ENCODE results near the gene ADGRF5.
"Not testable (repeated sequence)": the region's sequence is repeated elsewhere in the genome, so short reads cannot be mapped to it uniquely, and the experiment has no call there.

Gene ADGRF5

GRCh38 chr6:46876126-46876525, 45.6 kb downstream of the ADGRF5 start:
- TF ChIP-seq MAX (IDR thresholded peaks at IDR 0.05; ENCODE audit: low read depth, low read length): no peak
- TF ChIP-seq CTCF (IDR thresholded peaks at IDR 0.05; ENCODE audit: low read depth, low read length): no peak
- TF ChIP-seq POLR2A (IDR thresholded peaks at IDR 0.05; ENCODE audit: extremely low read depth, insufficient read length): no peak
- no peak for TF ChIP-seq MYC (IDR thresholded peaks at IDR 0.05; ENCODE audit: low read depth, low read length)
- DNase-seq (ENCODE audit: low read depth): no peak
- H3K4me3 ChIP-seq (ENCODE audit: low read depth, low read length): no peak overlapping the region

- H3K4me3 ChIP-seq (ENCODE audit: low read depth, low read length): no peak overlapping the region
- no peak for TF ChIP-seq CTCF (IDR thresholded peaks at IDR 0.05; ENCODE audit: low read depth, low read length)
- TF ChIP-seq MYC (IDR thresholded peaks at IDR 0.05; ENCODE audit: low read depth, low read length): no peak
- TF ChIP-seq POLR2A (IDR thresholded peaks at IDR 0.05; ENCODE audit: extremely low read depth, insufficient read length): no peak
- TF ChIP-seq MAX (IDR thresholded peaks at IDR 0.05; ENCODE audit: low read depth, low read length): no peak
- no peak for DNase-seq (ENCODE audit: low read depth)
Observed at GRCh38 chr6:46867411-46867810, 54.3 kb downstream of the ADGRF5 start.

- TF ChIP-seq MAX (IDR thresholded peaks at IDR 0.05; ENCODE audit: low read depth, low read length): no peak
- TF ChIP-seq CTCF (IDR thresholded peaks at IDR 0.05; ENCODE audit: low read depth, low read length): no peak
- TF ChIP-seq MYC (IDR thresholded peaks at IDR 0.05; ENCODE audit: low read depth, low read length): no peak
- TF ChIP-seq POLR2A (IDR thresholded peaks at IDR 0.05; ENCODE audit: extremely low read depth, insufficient read length): no peak
- no peak for DNase-seq (ENCODE audit: low read depth)
Observed at GRCh38 chr6:46865221-46865620, 56.5 kb downstream of the ADGRF5 start.

GRCh38 chr6:46863791-46864190, 57.9 kb downstream of the ADGRF5 start:
- no peak overlapping the region for H3K4me3 ChIP-seq (ENCODE audit: low read depth, low read length)
- no peak for DNase-seq (ENCODE audit: low read depth)
- TF ChIP-seq POLR2A (IDR thresholded peaks at IDR 0.05; ENCODE audit: extremely low read depth, insufficient read length): no peak
- no peak for TF ChIP-seq MAX (IDR thresholded peaks at IDR 0.05; ENCODE audit: low read depth, low read length)

More at GRCh38 chr6:46865221-46865620, 56.5 kb downstream of the ADGRF5 start:
- H3K4me3 ChIP-seq (ENCODE audit: low read depth, low read length): no peak overlapping the region

GRCh38 chr6:46862381-46862780, 59.4 kb downstream of the ADGRF5 start:
- no peak overlapping the region for H3K4me3 ChIP-seq (ENCODE audit: low read depth, low read length)
- no peak for DNase-seq (ENCODE audit: low read depth)
- no peak for TF ChIP-seq MYC (IDR thresholded peaks at IDR 0.05; ENCODE audit: low read depth, low read length)
- no peak for TF ChIP-seq CTCF (IDR thresholded peaks at IDR 0.05; ENCODE audit: low read depth, low read length)
- TF ChIP-seq POLR2A (IDR thresholded peaks at IDR 0.05; ENCODE audit: extremely low read depth, insufficient read length): no peak
- TF ChIP-seq MAX (IDR thresholded peaks at IDR 0.05; ENCODE audit: low read depth, low read length): no peak

- peak; percentile 16 for DNase-seq (ENCODE audit: low read depth)
- TF ChIP-seq CTCF (IDR thresholded peaks at IDR 0.05; ENCODE audit: low read depth, low read length): peak; percentile 64
- not testable (repeated sequence) for H3K4me3 ChIP-seq (ENCODE audit: low read depth, low read length)
Observed at GRCh38 chr6:46855966-46856365, 65.8 kb downstream of the ADGRF5 start.

- not testable (repeated sequence) for DNase-seq (ENCODE audit: low read depth); H3K4me3 ChIP-seq (ENCODE audit: low read depth, low read length)
Observed at GRCh38 chr6:46851576-46851975, 70.2 kb downstream of the ADGRF5 start.
